ENCODE measurements around the gene GRIN3B. TPM values are rescaled to one million over a fixed set of nuclear protein-coding genes. Genes with fewer than 3 reads are reported as not detected.

Gene GRIN3B
- total and polyA plus RNA-seq, 5 donors from 2014 or later, result not detected

- H3K4me1 Mint-ChIP-seq, result no peaks in the 10 kb centered on the region
- Histone ChIP-seq H3K27me3 (ENCODE audit: control insufficient read depth, insufficient read depth, low read length) (no peaks in the 10 kb centered on the region), H3K9me3 (ENCODE audit: control insufficient read depth in 2 of 2, low read length in 2 of 2) (peaks cover 5 to 7% of the 10 kb centered on the region in 2 experiments), H3K4me1 (ENCODE audit: control insufficient read depth, insufficient read depth, low read length, poor library complexity, severe bottlenecking) (no peaks in the 10 kb centered on the region), H3K27ac (ENCODE audit: insufficient read depth, low read length, poor library complexity, severe bottlenecking) (no peak overlapping the region), H3K36me3 (ENCODE audit: control insufficient read depth, insufficient read depth, low read length) (peaks cover 21% of the 10 kb centered on the region), H3K4me3 (ENCODE audit: low read depth, low read length) (no peak overlapping the region)
- H3K27ac Mint-ChIP-seq, result peak overlapping the region in 1 of 3 donors; percentile 44
- peaks cover 12% of the 10 kb centered on the region for H3K36me3 Mint-ChIP-seq
- peaks cover 0 to 5% (median 3%) of the 10 kb centered on the region in 7 donors for H3K9me3 Mint-ChIP-seq
- DNase-seq, result no peak
- no peaks in the 10 kb centered on the region for H3K27me3 Mint-ChIP-seq
- peak overlapping the region in 1 of 4 donors; percentile 15 for H3K4me3 Mint-ChIP-seq
- ATAC-seq (ENCODE audit: low read depth in 2 of 2), result no peak
Measured at GRCh38 chr19:972281-972680, 27.9 kb upstream of the GRIN3B start.

DNA sequence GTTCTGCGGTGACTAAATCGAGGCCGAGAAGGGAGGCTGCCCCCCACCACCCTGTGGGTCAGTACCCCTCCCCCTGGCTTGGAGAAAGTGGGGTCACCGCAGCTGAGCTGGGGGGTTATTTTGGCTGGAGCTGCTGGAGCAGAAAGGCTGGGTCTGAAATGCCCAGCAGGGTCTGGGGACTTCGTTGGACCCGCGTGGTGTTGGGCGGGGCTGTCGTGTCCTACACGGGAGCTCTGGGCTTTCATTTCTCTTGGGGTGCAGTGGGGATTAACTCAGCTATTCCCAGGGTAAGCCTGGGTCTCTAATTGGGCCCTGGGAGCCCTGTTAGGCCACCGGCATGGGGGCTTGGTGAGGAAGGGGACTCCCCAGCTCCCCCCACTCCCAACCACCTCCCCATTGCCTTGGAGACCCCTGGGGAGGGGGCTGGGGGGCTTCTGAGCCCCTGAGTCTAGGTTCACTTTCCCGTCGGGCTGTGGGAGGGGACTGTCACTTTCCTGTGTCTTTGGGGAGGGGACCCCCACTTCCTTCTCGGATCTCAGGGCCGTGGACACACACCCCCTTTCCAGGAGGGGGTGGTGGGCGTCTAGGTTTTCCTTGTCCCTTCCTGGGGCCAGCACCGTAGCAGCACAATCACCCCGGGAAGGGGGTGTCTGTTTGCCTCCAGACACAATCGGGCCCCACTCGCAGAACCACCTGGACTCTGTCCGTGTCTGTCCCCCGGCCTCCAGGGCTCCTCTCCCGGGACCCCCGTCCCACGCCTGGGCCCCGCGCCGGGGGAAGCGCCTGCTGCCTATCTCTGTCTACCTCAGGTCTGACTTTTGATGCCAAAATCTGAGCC is 26.3 kb upstream of the GRIN3B start:
- peaks cover 13% of the 10 kb centered on the region for H3K36me3 ChIP-seq (ENCODE audit: control insufficient read depth, insufficient read depth, low read length)

DNA sequence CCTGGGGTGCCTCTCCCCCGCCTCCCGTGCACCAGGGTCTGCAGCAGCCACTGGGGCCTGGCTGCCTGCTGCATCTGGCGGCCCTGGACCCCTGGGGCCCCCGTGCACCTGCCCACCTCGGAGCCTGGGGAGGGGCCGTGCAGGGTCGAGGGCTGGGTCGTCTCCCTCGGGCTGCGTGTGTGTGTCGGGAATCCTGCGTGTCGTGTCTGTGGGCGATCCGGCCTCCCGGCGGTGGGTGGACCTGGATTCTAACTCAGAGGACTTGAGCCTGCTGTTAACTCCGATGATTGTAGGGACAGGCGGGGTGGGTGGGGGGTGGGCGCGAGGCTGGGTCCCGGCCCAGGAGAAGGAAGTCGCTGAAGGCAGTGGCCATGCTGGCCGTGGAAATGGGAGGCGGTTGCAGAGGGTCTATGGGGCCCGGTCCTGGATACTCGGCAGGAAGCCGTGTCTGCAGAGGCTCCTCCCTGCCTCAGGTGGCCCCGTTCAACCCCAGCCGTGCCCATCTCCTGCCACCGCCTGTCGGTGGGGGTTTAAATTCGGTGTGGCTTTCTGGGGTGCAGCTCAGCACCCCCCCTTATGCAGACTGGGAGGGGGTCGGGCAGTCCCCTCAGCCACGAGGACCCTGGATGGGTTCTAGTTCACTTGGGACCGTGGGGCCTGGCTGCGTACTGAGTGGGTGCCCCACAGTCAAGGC is 25.5 kb upstream of the GRIN3B start:
- Histone ChIP-seq H3K4me1 (ENCODE audit: control insufficient read depth, insufficient read depth, low read length, poor library complexity, severe bottlenecking) (no peaks in the 10 kb centered on the region), H3K27me3 (ENCODE audit: control insufficient read depth, insufficient read depth, low read length) (no peaks in the 10 kb centered on the region), H3K9me3 (ENCODE audit: control insufficient read depth in 2 of 2, low read length in 2 of 2) (peaks cover 5 to 7% of the 10 kb centered on the region in 2 experiments), H3K4me3 (ENCODE audit: low read depth, low read length) (no peak overlapping the region), H3K36me3 (ENCODE audit: control insufficient read depth, insufficient read depth, low read length) (peaks cover 11% of the 10 kb centered on the region), H3K27ac (ENCODE audit: insufficient read depth, low read length, poor library complexity, severe bottlenecking) (no peak overlapping the region)
- Mint-ChIP-seq H3K9me3 (peaks cover 0 to 5% (median 3%) of the 10 kb centered on the region in 7 donors), H3K4me3 (no peak overlapping the region), H3K27me3 (no peaks in the 10 kb centered on the region), H3K4me1 (no peaks in the 10 kb centered on the region), H3K27ac (no peak overlapping the region), H3K36me3 (peaks cover 12% of the 10 kb centered on the region)
- DNase-seq (no peak), ATAC-seq (ENCODE audit: low read depth in 2 of 2) (no peak)

More for the DNA sequence above, 26.3 kb upstream of the GRIN3B start:
- Histone ChIP-seq H3K27me3 (ENCODE audit: control insufficient read depth, insufficient read depth, low read length) (no peaks in the 10 kb centered on the region), H3K4me1 (ENCODE audit: control insufficient read depth, insufficient read depth, low read length, poor library complexity, severe bottlenecking) (no peaks in the 10 kb centered on the region), H3K27ac (ENCODE audit: insufficient read depth, low read length, poor library complexity, severe bottlenecking) (no peak overlapping the region), H3K9me3 (ENCODE audit: control insufficient read depth in 2 of 2, low read length in 2 of 2) (peaks cover 5 to 7% of the 10 kb centered on the region in 2 experiments), H3K4me3 (ENCODE audit: low read depth, low read length) (no peak overlapping the region)
- no peak for ATAC-seq (ENCODE audit: low read depth in 2 of 2)
- Mint-ChIP-seq H3K27me3 (no peaks in the 10 kb centered on the region), H3K36me3 (peaks cover 12% of the 10 kb centered on the region), H3K4me3 (no peak overlapping the region), H3K9me3 (peaks cover 0 to 5% (median 3%) of the 10 kb centered on the region in 7 donors), H3K4me1 (no peaks in the 10 kb centered on the region), H3K27ac (no peak overlapping the region)
- DNase-seq, result no peak

- DNase-seq, result no peak
Measured at GRCh38 chr19:976476-976875, 23.7 kb upstream of the GRIN3B start.

GRCh38 chr19:977058-977464 is 23.2 kb upstream of the GRIN3B start:
- no peak overlapping the region for H3K27ac ChIP-seq (ENCODE audit: insufficient read depth, low read length, poor library complexity, severe bottlenecking)
- H3K4me1 ChIP-seq (ENCODE audit: control insufficient read depth, insufficient read depth, low read length, poor library complexity, severe bottlenecking), result no peaks in the 10 kb centered on the region
- DNase-seq (no peak), ATAC-seq (ENCODE audit: low read depth in 2 of 2) (no peak)
- no peaks in the 10 kb centered on the region for H3K4me1 Mint-ChIP-seq
- peaks cover 6% of the 10 kb centered on the region for H3K36me3 Mint-ChIP-seq
- H3K27me3 ChIP-seq (ENCODE audit: control insufficient read depth, insufficient read depth, low read length), result no peaks in the 10 kb centered on the region
- peaks cover 0 to 3% (median 0%) of the 10 kb centered on the region in 7 donors for H3K9me3 Mint-ChIP-seq
- H3K27me3 Mint-ChIP-seq, result no peaks in the 10 kb centered on the region
- H3K4me3 Mint-ChIP-seq, result no peak overlapping the region
- no peaks in the 10 kb centered on the region for H3K36me3 ChIP-seq (ENCODE audit: control insufficient read depth, insufficient read depth, low read length)
- H3K4me3 ChIP-seq (ENCODE audit: low read depth, low read length), result no peak overlapping the region
- H3K9me3 ChIP-seq (ENCODE audit: control insufficient read depth in 2 of 2, low read length in 2 of 2), result no peaks in the 10 kb centered on the region
- no peak overlapping the region for H3K27ac Mint-ChIP-seq

More at GRCh38 chr19:976476-976875, 23.7 kb upstream of the GRIN3B start:
- H3K9me3 Mint-ChIP-seq, result peaks cover 0 to 3% (median 0%) of the 10 kb centered on the region in 7 donors
- no peaks in the 10 kb centered on the region for H3K9me3 ChIP-seq (ENCODE audit: control insufficient read depth in 2 of 2, low read length in 2 of 2)
- H3K4me1 Mint-ChIP-seq, result no peaks in the 10 kb centered on the region
- no peak for ATAC-seq (ENCODE audit: low read depth in 2 of 2)
- H3K27ac Mint-ChIP-seq, result no peak overlapping the region
- H3K4me3 ChIP-seq (ENCODE audit: low read depth, low read length), result no peak overlapping the region
- H3K27me3 ChIP-seq (ENCODE audit: control insufficient read depth, insufficient read depth, low read length), result no peaks in the 10 kb centered on the region
- no peak overlapping the region for H3K27ac ChIP-seq (ENCODE audit: insufficient read depth, low read length, poor library complexity, severe bottlenecking)
- peaks cover 2% of the 10 kb centered on the region for H3K36me3 ChIP-seq (ENCODE audit: control insufficient read depth, insufficient read depth, low read length)
- no peak overlapping the region for H3K4me3 Mint-ChIP-seq
- no peaks in the 10 kb centered on the region for H3K4me1 ChIP-seq (ENCODE audit: control insufficient read depth, insufficient read depth, low read length, poor library complexity, severe bottlenecking)
- peaks cover 6% of the 10 kb centered on the region for H3K36me3 Mint-ChIP-seq
- H3K27me3 Mint-ChIP-seq, result no peaks in the 10 kb centered on the region

GRCh38 chr19:979318-979741 is 20.9 kb upstream of the GRIN3B start:
- peaks cover 17% of the 10 kb centered on the region for H3K4me1 ChIP-seq (ENCODE audit: control insufficient read depth, insufficient read depth, low read length, poor library complexity, severe bottlenecking)
- Mint-ChIP-seq H3K27ac (no peak overlapping the region), H3K9me3 (no peaks in the 10 kb centered on the region), H3K36me3 (no peaks in the 10 kb centered on the region), H3K4me3 (no peak overlapping the region), H3K4me1 (peaks cover 0 to 10% (median 5%) of the 10 kb centered on the region in 4 donors), H3K27me3 (no peaks in the 10 kb centered on the region)
- H3K4me3 ChIP-seq (ENCODE audit: low read depth, low read length), result no peak overlapping the region
- no peak overlapping the region for H3K27ac ChIP-seq (ENCODE audit: insufficient read depth, low read length, poor library complexity, severe bottlenecking)
- ATAC-seq (ENCODE audit: low read depth in 2 of 2) (no peak), DNase-seq (no peak)
- H3K27me3 ChIP-seq (ENCODE audit: control insufficient read depth, insufficient read depth, low read length), result no peaks in the 10 kb centered on the region
- H3K9me3 ChIP-seq (ENCODE audit: control insufficient read depth in 2 of 2, low read length in 2 of 2), result no peaks in the 10 kb centered on the region
- H3K36me3 ChIP-seq (ENCODE audit: control insufficient read depth, insufficient read depth, low read length), result no peaks in the 10 kb centered on the region

DNA sequence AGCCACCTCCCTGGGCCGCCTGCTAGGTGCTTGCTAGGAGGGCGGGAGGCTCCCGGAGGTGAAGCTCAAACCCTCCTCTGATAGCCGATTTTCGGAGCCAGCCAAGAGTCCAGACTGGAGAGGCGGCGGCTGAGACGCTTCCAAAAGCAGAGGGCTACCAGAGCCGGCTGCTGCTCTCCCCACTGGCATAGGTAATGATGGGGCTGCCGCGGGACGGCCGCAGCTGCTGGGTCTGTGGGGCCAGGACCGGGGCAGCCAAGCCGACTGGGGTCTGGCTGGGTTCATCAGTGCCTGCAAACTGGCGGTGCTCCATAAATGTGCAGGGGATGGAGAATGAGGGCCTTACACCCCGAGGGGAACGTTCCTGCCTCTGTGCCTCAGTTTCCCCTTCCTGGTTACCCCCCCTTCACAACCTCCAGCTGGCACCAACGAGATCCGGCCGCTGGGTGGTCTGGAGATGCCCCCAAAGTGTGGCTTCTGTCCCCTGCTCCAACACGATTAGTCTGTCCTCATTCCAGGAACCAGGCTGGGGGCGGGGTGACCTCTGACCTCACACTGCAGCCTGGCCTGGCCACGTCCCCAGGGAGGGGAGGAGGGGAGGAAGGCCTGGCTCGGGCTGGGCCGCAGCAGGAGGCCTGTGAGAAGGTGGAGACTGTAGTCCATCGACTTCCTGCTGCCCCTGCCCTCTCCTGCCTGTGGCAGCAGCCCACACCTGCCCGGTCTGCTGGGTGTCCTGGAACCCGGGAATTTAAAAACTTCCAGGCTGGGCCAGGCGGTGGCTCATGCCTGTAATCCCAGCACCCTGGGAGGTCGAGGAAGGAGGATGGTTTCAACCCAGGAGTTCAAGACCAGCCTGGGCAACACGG is 19.9 kb upstream of the GRIN3B start:
- Mint-ChIP-seq H3K9me3 (no peaks in the 10 kb centered on the region), H3K27me3 (no peaks in the 10 kb centered on the region), H3K36me3 (no peaks in the 10 kb centered on the region), H3K27ac (no peak overlapping the region), H3K4me1 (peaks cover 0 to 18% (median 11%) of the 10 kb centered on the region in 4 donors), H3K4me3 (no peak overlapping the region)
- DNase-seq, result no peak
- ATAC-seq (ENCODE audit: low read depth in 2 of 2), result no peak
- Histone ChIP-seq H3K27me3 (ENCODE audit: control insufficient read depth, insufficient read depth, low read length) (no peaks in the 10 kb centered on the region), H3K4me1 (ENCODE audit: control insufficient read depth, insufficient read depth, low read length, poor library complexity, severe bottlenecking) (peaks cover 22% of the 10 kb centered on the region), H3K27ac (ENCODE audit: insufficient read depth, low read length, poor library complexity, severe bottlenecking) (no peak overlapping the region), H3K36me3 (ENCODE audit: control insufficient read depth, insufficient read depth, low read length) (no peaks in the 10 kb centered on the region), H3K9me3 (ENCODE audit: control insufficient read depth in 2 of 2, low read length in 2 of 2) (no peaks in the 10 kb centered on the region), H3K4me3 (ENCODE audit: low read depth, low read length) (no peak overlapping the region)
